IMR-90 (cell line): ENCODE results near the gene SETD2. TPM values are rescaled to one million over a fixed set of nuclear protein-coding genes. Genes with fewer than 3 reads are reported as not detected.

Experiments used
- ATAC-seq: fragments of 200-7000 bp; cut with Tn5 transposase; 2 replicates; pipeline ENCODE4 v1.9.1; 2020; ENCODE audit warnings: low read depth, mild to moderate bottlenecking, moderate library complexity
- BruUV-seq: library from RNA; stranded (reverse); fragments of 400-500 nt; replicated peaks from 2 replicates; lab custom pipeline; 2021; lab: Mats Ljungman, UMichigan
- CTCF ChIA-PET: fragments of 300-600 bp; formaldehyde crosslinking; extraction: SDS; loops from one replicate; lab custom pipeline; 2021; ENCODE audit warnings: antibody characterized with exemption; lab: Yijun Ruan, JAX
- POLR2A ChIA-PET: fragments of 300-600 bp; sonication (Branson Sonifier 250); formaldehyde crosslinking; loops from one replicate; lab custom pipeline; 2022; ENCODE audit warnings: antibody characterized with exemption; ENCODE audit not compliant: unreplicated experiment; lab: Charles Lee
- DNase-seq: peaks from one replicate; pipeline ENCODE4 v3.0.0; 2013
- H2AFZ ChIP-seq: replicated peaks from 2 replicates; pipeline ENCODE3; 2013; ENCODE audit warnings: low read length, mild to moderate bottlenecking; ENCODE audit not compliant: poor library complexity
- H2AK5ac ChIP-seq: 2 replicates; pipeline ENCODE4 v1.6.1; 2013; ENCODE audit warnings: low read depth, low read length, inconsistent platforms
- H2AK9ac ChIP-seq: replicated peaks from 2 replicates; pipeline ENCODE3; 2013; ENCODE audit warnings: mild to moderate bottlenecking, low read depth, low read length, moderate library complexity; ENCODE audit not compliant: poor library complexity
- H2BK120ac ChIP-seq: 2 replicates; pipeline ENCODE4 v1.6.1; 2013; ENCODE audit warnings: low read depth, low read length, inconsistent platforms
- H2BK15ac ChIP-seq: 3 replicates; pipeline ENCODE4 v1.6.1; 2013; ENCODE audit warnings: low read depth, low read length, inconsistent platforms
- H2BK20ac ChIP-seq: 2 replicates; pipeline ENCODE4 v1.6.1; 2013; ENCODE audit warnings: low read depth, mild to moderate bottlenecking, inconsistent platforms, low read length, moderate library complexity
- H2BK5ac ChIP-seq: 2 replicates; pipeline ENCODE4 v1.6.1; 2013; ENCODE audit warnings: mild to moderate bottlenecking, low read depth, low read length, inconsistent platforms; ENCODE audit not compliant: poor library complexity, severe bottlenecking
- H3K14ac ChIP-seq: replicated peaks from 2 replicates; pipeline ENCODE4 v1.6.1; 2013; ENCODE audit warnings: low read depth, low read length, inconsistent platforms
- H3K18ac ChIP-seq: 2 replicates; pipeline ENCODE4 v1.6.1; 2013; ENCODE audit warnings: low read depth, low read length, control low read depth
- H3K23ac ChIP-seq: 2 replicates; pipeline ENCODE4 v1.6.1; 2013; ENCODE audit warnings: low read depth, low read length, inconsistent platforms
- H3K27ac ChIP-seq: 2 replicates; pipeline ENCODE4 v1.5.1; 2013; ENCODE audit warnings: mild to moderate bottlenecking, control low read depth, low read length; ENCODE audit not compliant: insufficient read depth
- H3K27me3 ChIP-seq: 2 replicates; pipeline ENCODE4 v1.6.1; 2013; ENCODE audit warnings: low read length; ENCODE audit not compliant: control insufficient read depth, insufficient read depth
- H3K36me3 ChIP-seq: 2 replicates; pipeline ENCODE4 v1.6.1; 2013; ENCODE audit warnings: low read length, mixed read lengths; ENCODE audit not compliant: control insufficient read depth, insufficient read depth
- H3K4ac ChIP-seq: 2 replicates; pipeline ENCODE4 v1.6.1; 2013; ENCODE audit warnings: low read depth, low read length, inconsistent platforms
- H3K4me1 ChIP-seq: 2 replicates; pipeline ENCODE4 v1.6.1; 2013; ENCODE audit warnings: low read length, mixed read lengths; ENCODE audit not compliant: control insufficient read depth, insufficient read depth
- H3K4me2 ChIP-seq: 2 replicates; pipeline ENCODE4 v1.6.1; 2013; ENCODE audit warnings: low read depth, mild to moderate bottlenecking, control low read depth, low read length, moderate library complexity
- H3K4me3 ChIP-seq: 2 replicates; pipeline ENCODE4 v1.5.1; 2013; ENCODE audit warnings: low read depth, mild to moderate bottlenecking, control low read depth, low read length, moderate library complexity; ENCODE audit not compliant: insufficient read depth
- H3K56ac ChIP-seq: 2 replicates; pipeline ENCODE4 v1.6.1; 2013; ENCODE audit warnings: low read length, inconsistent platforms; ENCODE audit not compliant: insufficient read depth; ENCODE audit errors: extremely low read depth
- H3K79me1 ChIP-seq, 2 experiments: 2 replicates each; pipeline ENCODE4 v1.6.1; 2013; ENCODE audit warnings: low read length in 2 of 2, inconsistent platforms in 1 of 2, low read depth in 1 of 2
- H3K9ac ChIP-seq: 2 replicates; pipeline ENCODE4 v1.6.1; 2013; ENCODE audit warnings: low read depth, low read length, control low read depth
- H3K9me1 ChIP-seq: 2 replicates; pipeline ENCODE4 v1.6.1; 2013; ENCODE audit warnings: low read length, inconsistent platforms; ENCODE audit not compliant: insufficient read depth
- H3K9me3 ChIP-seq: 2 replicates; pipeline ENCODE4 v1.6.1; 2013; ENCODE audit warnings: low read length; ENCODE audit not compliant: control insufficient read depth, insufficient read depth
- H4K20me1 ChIP-seq: 2 replicates; pipeline ENCODE4 v1.6.1; 2013; ENCODE audit warnings: low read length, inconsistent platforms; ENCODE audit not compliant: insufficient read depth
- H4K5ac ChIP-seq: 2 replicates; pipeline ENCODE4 v1.6.1; 2013; ENCODE audit warnings: mild to moderate bottlenecking, low read depth, low read length, control low read depth
- H4K8ac ChIP-seq, 2 experiments: 2 replicates each; pipeline ENCODE4 v1.6.1; 2013; ENCODE audit warnings: low read depth in 2 of 2, low read length in 2 of 2, control low read depth in 1 of 2, inconsistent platforms in 1 of 2
- H4K91ac ChIP-seq: 2 replicates; pipeline ENCODE4 v1.6.1; 2013; ENCODE audit warnings: low read depth, low read length, inconsistent platforms; ENCODE audit not compliant: insufficient read depth
- CEBPB ChIP-seq: IDR thresholded peaks from 2 replicates; pipeline ENCODE4 v1.6.1; 2012; ENCODE audit warnings: low read depth, low read length, improper control_type of control experiment
- CHD1 ChIP-seq: IDR thresholded peaks from 2 replicates; pipeline ENCODE4 v1.6.1; 2012; ENCODE audit warnings: low read depth, low read length, improper control_type of control experiment
- CTCF ChIP-seq: conservative IDR thresholded peaks from 2 replicates; pipeline ENCODE4 v1.5.1; 2012; ENCODE audit warnings: mild to moderate bottlenecking, low read depth, low read length, improper control_type of control experiment
- ELK1 ChIP-seq: fragments of 150-350 bp; IDR thresholded peaks from 2 replicates; pipeline ENCODE4 v1.6.1; 2016; ENCODE audit warnings: low read depth, mild to moderate bottlenecking, low read length, moderate library complexity, borderline replicate concordance
- FOS ChIP-seq: fragments of 150-350 bp; IDR thresholded peaks from 2 replicates; pipeline ENCODE4 v1.6.1; 2016; ENCODE audit warnings: low read depth, low read length
- MAFK ChIP-seq: IDR thresholded peaks from 2 replicates; pipeline ENCODE4 v1.6.1; 2012; ENCODE audit warnings: low read depth, low read length, improper control_type of control experiment
- MAZ ChIP-seq: IDR thresholded peaks from 2 replicates; pipeline ENCODE4 v1.6.1; 2012; ENCODE audit warnings: low read depth, mild to moderate bottlenecking, low read length, improper control_type of control experiment, moderate library complexity, borderline replicate concordance
- MXI1 ChIP-seq: IDR thresholded peaks from 2 replicates; pipeline ENCODE4 v1.6.1; 2012; ENCODE audit warnings: low read depth, mild to moderate bottlenecking, low read length, moderate library complexity, borderline replicate concordance
- NFE2L2 ChIP-seq: fragments of 150-350 bp; IDR thresholded peaks from 2 replicates; pipeline ENCODE4 v1.6.1; 2016; ENCODE audit warnings: low read depth, mild to moderate bottlenecking, low read length
- POLR2A ChIP-seq: IDR thresholded peaks from 2 replicates; pipeline ENCODE4 v1.6.1; 2012; ENCODE audit warnings: mild to moderate bottlenecking, low read depth, low read length
- RCOR1 ChIP-seq: IDR thresholded peaks from 2 replicates; pipeline ENCODE4 v1.6.1; 2012; ENCODE audit warnings: mild to moderate bottlenecking, low read length, improper control_type of control experiment; ENCODE audit not compliant: insufficient replicate concordance
- RFX5 ChIP-seq: IDR thresholded peaks from 2 replicates; pipeline ENCODE4 v1.8.0; 2012; ENCODE audit warnings: low read depth, mild to moderate bottlenecking, low read length, moderate library complexity
- USF2 ChIP-seq: fragments of 150-350 bp; IDR thresholded peaks from 2 replicates; pipeline ENCODE4 v1.6.1; 2017; ENCODE audit warnings: mild to moderate bottlenecking, antibody characterized with exemption, low read length, low read depth
- WGBS, 2 experiments: methylation state at CpG; one replicate each; pipeline versions ENCODE4 v1.1.5 to v1.1.7; 2013; ENCODE audit warnings: missing lambda C conversion rate in 2 of 2; ENCODE audit not compliant: insufficient read length in 1 of 2; ENCODE audit errors: extremely low coverage in 2 of 2; 5-methylcytosine and 5-hydroxymethylcytosine counted together
- dilution Hi-C: fragments of 300-500 bp; cut with HindIII; formaldehyde crosslinking; loops from one replicate; pipeline ENCODE4 v1.14.3; 2018; ENCODE audit warnings: low sequenced_read_pairs; ENCODE audit not compliant: unreplicated experiment
- in situ Hi-C: fragments of 300-500 bp; cut with MboI; formaldehyde crosslinking; loops from 3 replicates; pipeline ENCODE4 v1.14.3; 2019; ENCODE audit warnings: low sequenced_read_pairs, inconsistent platforms, mixed read lengths
- intact Hi-C: fragments of 100-400 bp; cut with micrococcal nuclease; formaldehyde crosslinking; loops from 2 replicates; pipeline ENCODE4 v1.10.0; 2022
- polyA plus RNA-seq, 3 experiments: library from polyadenylated mRNA; depleted of rRNA; stranded (reverse); fragments of >200 nt; gene quantifications; 2 replicates each; pipeline ENCODE4 v1.2.3, GENCODE V29; 2012; ENCODE audit warnings: low replicate concordance in 1 of 3
- total RNA-seq: library from RNA; depleted of rRNA; stranded (reverse); fragments of >200 nt; gene quantifications from 2 replicates; pipeline ENCODE4 v1.2.3, GENCODE V29; 2012

SETD2 gene
- total and polyA plus RNA-seq, 2 of the 4 experiments (the other 2 are of a cell fraction): 18.3 to 20.1 TPM

- peaks cover 22% of the 10 kb centered on the region for H3K9me1 ChIP-seq
- BruUV-seq: no TSS peak
- peak overlapping the region; percentile 90 to 98 for H4K8ac ChIP-seq
- peaks cover 8% of the 10 kb centered on the region for H3K4me1 ChIP-seq
- H2BK120ac ChIP-seq: peak overlapping the region; percentile 64
- CTCF ChIA-PET: interaction anchor here (0.6 kb wide), 1 partner anchor 68 kb away, joined by 5 read pairs; no protein-coding TSS in a partner anchor
- H3K27me3 ChIP-seq: no peaks in the 10 kb centered on the region
- no peak overlapping the region for H2BK15ac ChIP-seq
- H3K23ac ChIP-seq: peak overlapping the region; percentile 89
- H4K91ac ChIP-seq: peak overlapping the region; percentile 93
- H2AK9ac ChIP-seq: peak overlapping the region; percentile 98
- dilution Hi-C loops (no loop called here), intact Hi-C loops (no loop called here), in situ Hi-C loops (no loop called here)
- H3K36me3 ChIP-seq: peaks cover 10% of the 10 kb centered on the region
- H4K20me1 ChIP-seq: no peaks in the 10 kb centered on the region; the same call in 1 of the 2 replicates
- peak overlapping the region; percentile 99 for H3K4ac ChIP-seq
- H2BK5ac ChIP-seq: peak overlapping the region; percentile 85
- peak overlapping the region; percentile 87 for H4K5ac ChIP-seq
- H3K27ac ChIP-seq: peak overlapping the region; percentile 87
- H3K4me3 ChIP-seq: peak overlapping the region; percentile 53
- H3K4me2 ChIP-seq: peak overlapping the region; percentile 79
- peak overlapping the region; percentile 96 for H3K14ac ChIP-seq
- peaks cover 0 to 18% of the 10 kb centered on the region in 2 experiments; a peak in 1 of 4 replicates for H3K79me1 ChIP-seq
- 1% methylated on average over 48 of the region's 85 CpGs; no CpG with 5 or more reads in 1 of the 2 experiments for WGBS, 2 experiments
- H2AK5ac ChIP-seq: peak overlapping the region; percentile 76
- DNase-seq: peak; percentile 89
- peak overlapping the region; percentile 25 for H2BK20ac ChIP-seq
- ATAC-seq: peak; percentile 99
- H3K9ac ChIP-seq: peak overlapping the region; percentile 89
- POLR2A ChIA-PET: no interaction called here
- no peak overlapping the region for H3K56ac ChIP-seq
- H3K9me3 ChIP-seq: no peaks in the 10 kb centered on the region
- H3K18ac ChIP-seq: peak overlapping the region; percentile 22; the same call in 1 of the 2 replicates
- peak overlapping the region; percentile 98 for H2AFZ ChIP-seq
- no peak for TF ChIP-seq MAFK
- peak; percentile 12; the same call in 1 of the 2 replicates for TF ChIP-seq USF2
- no peak for TF ChIP-seq MXI1
- TF ChIP-seq POLR2A: peak; percentile 62; the same call in 1 of the 2 replicates
- TF ChIP-seq CHD1: no peak
- TF ChIP-seq FOS: no peak
- TF ChIP-seq MAZ: peak; percentile 100
- TF ChIP-seq RFX5: no peak
- TF ChIP-seq CEBPB: no peak
- no peak for TF ChIP-seq RCOR1
- no peak for TF ChIP-seq NFE2L2
- no peak for TF ChIP-seq ELK1
- no peak for TF ChIP-seq CTCF
Measured at GRCh38 chr3:47009225-47010110, 154.4 kb downstream of the SETD2 start.
